H9 (cell line): Measurements from ENCODE around the gene FEZ2. TPM values are rescaled to one million over a fixed set of nuclear protein-coding genes. Genes with fewer than 3 reads are reported as not detected.

Experiments used
- DNase-seq: peaks from one replicate; pipeline ENCODE4 v3.0.0-alpha.2; 2017
- H2AFZ ChIP-seq: one replicate; pipeline ENCODE4 v1.6.1; 2013; ENCODE audit warnings: mild to moderate bottlenecking, low read length, control low read depth, moderate library complexity
- H2AK5ac ChIP-seq: 2 replicates; pipeline ENCODE4 v1.6.1; 2013; ENCODE audit warnings: low read length, control low read depth, mixed read lengths; ENCODE audit not compliant: insufficient read length
- H2BK120ac ChIP-seq: one replicate; pipeline ENCODE4 v1.6.1; 2013; ENCODE audit warnings: low read depth, mild to moderate bottlenecking, low read length, control low read depth, inconsistent platforms; ENCODE audit not compliant: poor library complexity, severe bottlenecking
- H2BK12ac ChIP-seq: 2 replicates; pipeline ENCODE4 v1.6.1; 2013; ENCODE audit warnings: low read length, control low read depth, mixed read lengths, low read depth; ENCODE audit not compliant: insufficient read length
- H2BK15ac ChIP-seq: 2 replicates; pipeline ENCODE4 v1.6.1; 2013; ENCODE audit warnings: low read depth, low read length, control low read depth
- H2BK20ac ChIP-seq: one replicate; pipeline ENCODE4 v1.6.1; 2013; ENCODE audit warnings: low read depth, mild to moderate bottlenecking, low read length, control low read depth, inconsistent platforms; ENCODE audit not compliant: poor library complexity, severe bottlenecking
- H2BK5ac ChIP-seq: 2 replicates; pipeline ENCODE4 v1.6.1; 2013; ENCODE audit warnings: low read length, control low read depth, mixed read lengths; ENCODE audit not compliant: insufficient read length
- H3K14ac ChIP-seq: 2 replicates; pipeline ENCODE4 v1.6.1; 2013; ENCODE audit warnings: low read length, control low read depth; ENCODE audit not compliant: insufficient read depth
- H3K18ac ChIP-seq: 2 replicates; pipeline ENCODE4 v1.6.1; 2013; ENCODE audit warnings: low read depth, mild to moderate bottlenecking, mixed read lengths, low read length, control low read depth; ENCODE audit not compliant: insufficient read length
- H3K23ac ChIP-seq: 2 replicates; pipeline ENCODE4 v1.6.1; 2013; ENCODE audit warnings: low read length, control low read depth, mixed read lengths, low read depth; ENCODE audit not compliant: insufficient read length
- H3K23me2 ChIP-seq: 2 replicates; pipeline ENCODE4 v1.6.1; 2013; ENCODE audit warnings: low read depth, mild to moderate bottlenecking, mixed read lengths, low read length, control low read depth; ENCODE audit not compliant: insufficient read length, poor library complexity, severe bottlenecking
- H3K27ac ChIP-seq: 2 replicates; pipeline ENCODE4 v1.5.1; 2013; ENCODE audit warnings: low read length, control low read depth, mixed read lengths, low read depth; ENCODE audit not compliant: insufficient read length
- H3K27me3 ChIP-seq: 2 replicates; pipeline ENCODE4 v1.6.1; 2013; ENCODE audit warnings: low read length, control low read depth, inconsistent platforms; ENCODE audit not compliant: insufficient read depth
- H3K4ac ChIP-seq: 2 replicates; pipeline ENCODE4 v1.6.1; 2013; ENCODE audit warnings: low read depth, mild to moderate bottlenecking, control low read depth, inconsistent platforms, low read length, moderate library complexity
- H3K4me1 ChIP-seq: 2 replicates; pipeline ENCODE4 v1.6.1; 2013; ENCODE audit warnings: low read length, control low read depth, inconsistent platforms; ENCODE audit not compliant: insufficient read depth
- H3K4me2 ChIP-seq: 2 replicates; pipeline ENCODE4 v1.6.1; 2013; ENCODE audit warnings: low read length, control low read depth, mixed read lengths; ENCODE audit not compliant: insufficient read length, insufficient read depth
- H3K56ac ChIP-seq: 2 replicates; pipeline ENCODE4 v1.6.1; 2013; ENCODE audit warnings: low read depth, mild to moderate bottlenecking, mixed read lengths, low read length, control low read depth; ENCODE audit not compliant: insufficient read length
- H3K79me1 ChIP-seq: 2 replicates; pipeline ENCODE4 v1.6.1; 2013; ENCODE audit warnings: low read depth, mild to moderate bottlenecking, moderate library complexity, low read length, control low read depth, inconsistent platforms; ENCODE audit not compliant: insufficient read depth, poor library complexity, severe bottlenecking
- H3K79me2 ChIP-seq: 2 replicates; pipeline ENCODE4 v1.6.1; 2013; ENCODE audit warnings: low read length, control low read depth, inconsistent platforms; ENCODE audit not compliant: insufficient read depth
- H3K9ac ChIP-seq: 2 replicates; pipeline ENCODE4 v1.6.1; 2013; ENCODE audit warnings: low read length, control low read depth, mixed read lengths; ENCODE audit not compliant: insufficient read length; ENCODE audit errors: extremely low read depth
- H3K9me3 ChIP-seq: one replicate; pipeline ENCODE4 v1.6.1; 2013; ENCODE audit warnings: low read depth, low read length, inconsistent platforms; ENCODE audit not compliant: control insufficient read depth
- H3T11ph ChIP-seq: one replicate; pipeline ENCODE4 v1.6.1; 2013; ENCODE audit warnings: mild to moderate bottlenecking, low read length, control low read depth, inconsistent platforms
- H4K20me1 ChIP-seq: one replicate; pipeline ENCODE4 v1.6.1; 2013; ENCODE audit not compliant: control insufficient read depth, insufficient read length, insufficient read depth
- H4K5ac ChIP-seq: 2 replicates; pipeline ENCODE4 v1.6.1; 2013; ENCODE audit warnings: low read depth, mild to moderate bottlenecking, mixed read lengths, low read length, control low read depth; ENCODE audit not compliant: insufficient read length
- H4K8ac ChIP-seq: replicated peaks from 2 replicates; pipeline ENCODE4 v1.6.1; 2013; ENCODE audit warnings: low read length, control low read depth, mixed read lengths, low read depth; ENCODE audit not compliant: insufficient read length
- H4K91ac ChIP-seq: 2 replicates; pipeline ENCODE4 v1.6.1; 2013; ENCODE audit warnings: low read depth, mild to moderate bottlenecking, moderate library complexity, mixed read lengths, low read length, control low read depth; ENCODE audit not compliant: insufficient read length
- H3K27ac Mint-ChIP-seq, 3 experiments: 2 replicates in 2 of 3; 3 replicates in 1 of 3; pipeline ENCODE4 v1.8.0; 2020 to 2021; ENCODE audit warnings: mixed read lengths in 3 of 3, mild to moderate bottlenecking in 1 of 3, moderate library complexity in 1 of 3
- H3K27me3 Mint-ChIP-seq: 2 replicates; pipeline ENCODE4 v1.8.0; 2021; ENCODE audit warnings: low read depth, mild to moderate bottlenecking, moderate library complexity, mixed read lengths
- H3K36me3 Mint-ChIP-seq, 3 experiments: 2 replicates in 2 of 3; 3 replicates in 1 of 3; pipeline ENCODE4 v1.8.0; 2020 to 2021; ENCODE audit warnings: low read depth in 3 of 3, mixed read lengths in 3 of 3; ENCODE audit not compliant: insufficient read depth in 1 of 3
- H3K4me1 Mint-ChIP-seq, 2 experiments: 2 replicates each; pipeline ENCODE4 v1.8.0; 2020; ENCODE audit warnings: mixed read lengths in 2 of 2
- H3K4me3 Mint-ChIP-seq, 2 experiments: 2 replicates in 1 of 2; 3 replicates in 1 of 2; pipeline ENCODE4 v1.8.0; 2020 to 2021; ENCODE audit warnings: mild to moderate bottlenecking in 2 of 2, mixed read lengths in 2 of 2, moderate library complexity in 1 of 2
- H3K9me3 Mint-ChIP-seq, 2 experiments: 2 replicates in 1 of 2; 3 replicates in 1 of 2; pipeline ENCODE4 v1.8.0; 2020; ENCODE audit warnings: mild to moderate bottlenecking in 2 of 2, mixed read lengths in 2 of 2, moderate library complexity in 1 of 2
- CTCF ChIP-seq: fragments of 200-600 bp; sonication (generic); conservative IDR thresholded peaks from 3 replicates; pipeline ENCODE4 v1.8.0; 2021; ENCODE audit warnings: antibody characterized with exemption, mild to moderate bottlenecking
- WGBS: extraction: QIAGEN DNeasy Blood & Tissue Kit; methylation state at CpG from one replicate; pipeline ENCODE4 v1.1.7; 2013; ENCODE audit warnings: missing lambda C conversion rate, low lambda C conversion rate, mixed read lengths; ENCODE audit not compliant: insufficient read length; ENCODE audit errors: extremely low coverage; 5-methylcytosine and 5-hydroxymethylcytosine counted together
- total RNA-seq: library from RNA; stranded (reverse); gene quantifications from 2 replicates; pipeline ENCODE4 v1.2.1, GENCODE V29; 2021

The FEZ2 gene
- total RNA-seq, 1 experiment from 2014 or later = 27.7 TPM

GRCh38 chr2:36545871-36546416 is 52.0 kb downstream of the FEZ2 start:
- H3K9ac ChIP-seq = no peak overlapping the region
- Mint-ChIP-seq H3K9me3 (no peaks in the 10 kb centered on the region), H3K27me3 (no peaks in the 10 kb centered on the region), H3K4me1 (no peaks in the 10 kb centered on the region), H3K36me3 (peaks cover 6 to 57% (median 36%) of the 10 kb centered on the region in 3 experiments; a peak in 5 of 7 replicates), H3K27ac (peak overlapping the region in 1 of 3 experiments; percentile 76; a peak in 1 of 7 replicates), H3K4me3 (no peak overlapping the region)
- no peak overlapping the region for H2BK120ac ChIP-seq
- H3K23me2 ChIP-seq = no peaks in the 10 kb centered on the region
- no peak overlapping the region for H2BK20ac ChIP-seq
- no peak overlapping the region for H2BK15ac ChIP-seq
- H3K4me1 ChIP-seq = no peaks in the 10 kb centered on the region
- no CpG with 5 or more reads among the region's 1 CpG for WGBS
- H3K18ac ChIP-seq = no peak overlapping the region
- H3K27ac ChIP-seq = no peak overlapping the region
- no peak overlapping the region for H3K23ac ChIP-seq
- no peaks in the 10 kb centered on the region for H3K27me3 ChIP-seq
- H3K79me1 ChIP-seq = no peaks in the 10 kb centered on the region
- H4K20me1 ChIP-seq = no peaks in the 10 kb centered on the region
- no peak overlapping the region for H4K91ac ChIP-seq
- no peak overlapping the region for H3T11ph ChIP-seq
- H3K56ac ChIP-seq = no peak overlapping the region
- H4K5ac ChIP-seq = no peak overlapping the region
- H2AK5ac ChIP-seq = no peak overlapping the region
- no peak overlapping the region for H2AFZ ChIP-seq
- no peak overlapping the region for H3K4ac ChIP-seq
- no peak overlapping the region for H2BK12ac ChIP-seq
- TF ChIP-seq CTCF = peak; percentile 37; the same call in 2 of the 3 replicates
- H3K79me2 ChIP-seq = no peaks in the 10 kb centered on the region
- H3K14ac ChIP-seq = no peak overlapping the region
- H4K8ac ChIP-seq = no peak overlapping the region
- H3K4me2 ChIP-seq = no peak overlapping the region
- DNase-seq = no peak
- H3K9me3 ChIP-seq = no peaks in the 10 kb centered on the region
- H2BK5ac ChIP-seq = no peak overlapping the region
